Ramos (cell line): ENCODE results near the gene PRKCE.

ENCODE experiments used
- in situ Hi-C: fragments of 300-500 bp; cut with MboI; formaldehyde crosslinking; loops from one replicate; pipeline ENCODE4 v1.14.3; 2022; ENCODE audit warnings: low sequenced_read_pairs; ENCODE audit not compliant: unreplicated experiment

Gene PRKCE

DNA sequence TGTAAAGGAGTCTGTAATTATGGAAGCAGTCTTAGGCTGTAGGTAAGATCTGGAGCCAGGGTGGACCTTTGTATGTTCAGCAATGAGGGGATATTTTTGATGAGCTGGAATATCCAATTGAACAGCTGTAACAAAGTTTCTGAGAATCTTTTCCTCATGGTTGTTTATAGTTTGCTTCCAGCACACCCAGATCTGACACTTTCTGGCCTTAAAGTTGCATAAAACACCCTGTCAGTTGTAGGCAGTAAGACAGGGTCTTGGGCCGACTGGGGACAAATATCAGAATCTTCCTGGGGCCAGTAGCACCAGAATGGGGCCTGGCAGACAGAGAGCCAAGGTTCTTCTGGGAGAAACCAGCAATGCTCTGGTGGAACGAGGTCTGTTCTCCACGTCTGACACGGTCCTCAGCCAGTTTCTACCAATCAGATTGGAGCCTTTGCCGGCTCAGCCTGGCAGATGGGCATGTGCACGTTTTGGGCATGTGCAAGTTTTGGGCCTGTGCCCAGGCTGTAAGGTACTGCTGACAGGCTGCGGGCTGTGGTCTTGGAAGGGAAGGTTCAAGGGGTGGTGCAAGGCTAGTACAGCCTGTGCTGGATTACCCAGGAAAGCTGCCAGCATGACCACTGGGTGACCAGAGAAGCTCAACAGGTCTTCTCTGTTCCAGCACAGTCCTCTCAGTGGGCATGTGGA is 89.8 kb downstream of the PRKCE start:
- in situ Hi-C loops = loop anchor here (25.0 kb wide), 1 partner anchor 821 kb away; no protein-coding TSS in a partner anchor

GRCh38 chr2:45743531-45744396 is 92.3 kb downstream of the PRKCE start:
- in situ Hi-C loops = loop anchor here (25.0 kb wide), 1 partner anchor 819 kb away; no protein-coding TSS in a partner anchor

GRCh38 chr2:45745231-45745630 is 93.8 kb downstream of the PRKCE start:
- in situ Hi-C loops = loop anchor here (25.0 kb wide), 1 partner anchor 817 kb away; no protein-coding TSS in a partner anchor

DNA sequence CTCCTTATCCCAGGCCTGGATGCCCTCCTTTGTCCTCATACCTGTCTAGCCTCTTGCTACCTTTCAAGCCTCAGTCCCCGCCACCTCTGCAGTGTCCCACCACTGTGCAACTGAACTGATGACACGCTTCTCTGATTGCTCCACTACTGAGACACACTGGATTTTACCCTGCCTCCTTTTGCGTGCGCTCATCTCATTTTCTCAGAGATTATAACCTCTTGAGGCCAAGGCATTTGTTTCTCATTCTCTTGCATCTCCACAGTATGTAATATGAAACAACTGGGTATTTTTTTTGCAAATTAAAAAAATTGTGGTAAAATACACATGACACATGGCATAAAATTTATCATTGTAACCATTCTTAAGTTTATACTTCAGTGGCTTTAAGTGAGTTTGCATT is 95.4 kb downstream of the PRKCE start:
- in situ Hi-C loops = loop anchor here (25.0 kb wide), 1 partner anchor 815 kb away; no protein-coding TSS in a partner anchor

DNA sequence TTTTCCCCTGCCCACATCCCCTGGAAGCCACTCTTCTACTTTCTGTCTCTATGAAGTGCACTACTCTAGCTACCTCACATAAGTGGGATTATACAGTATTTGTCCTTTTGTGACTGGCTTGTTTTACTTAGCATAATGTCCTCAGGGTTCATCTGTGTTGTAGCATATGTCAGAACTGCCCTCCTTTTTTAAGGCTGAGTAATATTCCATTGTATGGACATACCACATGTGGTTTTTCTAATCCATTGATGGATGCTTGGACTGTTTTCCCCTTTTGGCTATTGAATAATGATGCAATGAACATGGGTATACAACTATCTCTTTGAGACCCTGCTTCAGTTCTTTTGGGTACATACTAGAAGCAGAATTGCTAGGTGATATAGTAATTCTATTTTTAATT is 95.9 kb downstream of the PRKCE start:
- in situ Hi-C loops = loop anchor here (25.0 kb wide), 1 partner anchor 815 kb away; no protein-coding TSS in a partner anchor

DNA sequence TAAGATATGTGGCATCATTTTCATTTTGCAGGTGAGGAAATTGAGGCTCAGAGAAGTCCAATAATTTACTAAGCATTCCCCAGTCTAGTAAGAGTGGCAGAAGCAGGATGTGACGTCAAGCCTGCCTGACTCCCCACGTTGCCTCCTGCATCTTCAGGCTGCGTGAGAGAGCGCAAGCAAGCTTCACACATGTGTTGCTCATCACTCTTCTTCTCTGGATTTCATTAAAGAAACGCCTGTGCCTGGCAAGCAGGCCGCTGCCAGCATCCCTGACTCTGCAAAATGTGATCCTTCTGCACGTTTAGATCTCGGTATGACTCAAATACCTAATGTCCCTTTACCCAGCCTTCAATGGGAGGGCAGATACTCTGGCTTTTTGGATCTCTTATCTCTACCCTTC is 96.8 kb downstream of the PRKCE start:
- in situ Hi-C loops = loop anchor here (25.0 kb wide), 1 partner anchor 814 kb away; no protein-coding TSS in a partner anchor

DNA sequence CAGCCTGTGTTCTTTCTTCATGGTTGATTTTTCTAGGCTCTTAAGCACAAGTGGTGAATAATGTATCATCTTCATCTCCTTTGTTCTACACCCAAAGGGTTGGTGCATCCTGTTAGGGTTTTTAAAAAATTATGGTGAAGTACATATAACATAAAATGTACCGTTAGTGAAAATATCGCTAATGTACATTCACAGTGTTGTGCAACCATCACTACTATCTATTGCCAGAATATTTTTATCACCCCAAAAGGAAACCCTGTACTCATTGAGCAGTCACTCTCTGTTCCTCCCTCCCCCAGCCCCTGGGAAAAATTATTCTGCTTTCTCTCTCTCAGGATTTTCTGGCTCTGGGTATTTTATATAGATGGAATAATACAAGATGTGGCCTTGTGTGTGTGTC is 98.5 kb downstream of the PRKCE start:
- in situ Hi-C loops = no loop called here

GRCh38 chr2:45750484-45750883 is 99.0 kb downstream of the PRKCE start:
- in situ Hi-C loops = no loop called here

DNA sequence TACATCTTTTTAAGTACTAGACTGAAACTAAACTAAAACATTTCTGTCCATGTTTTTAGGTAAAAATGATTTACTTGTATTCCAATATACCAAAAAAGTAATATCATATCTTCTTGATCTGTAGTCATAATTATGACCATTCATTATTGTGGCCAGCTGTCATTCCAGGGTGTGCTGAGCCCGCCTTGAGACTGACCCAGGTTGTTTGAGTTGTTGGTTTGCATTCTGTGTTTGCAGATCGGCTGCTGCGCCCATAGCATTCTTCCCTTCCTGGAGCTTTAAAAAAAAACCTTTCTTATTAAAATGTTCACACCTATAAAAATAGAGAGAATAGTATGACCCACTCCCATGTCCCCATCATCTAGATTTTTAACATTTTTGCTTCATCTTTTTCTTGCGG is 101.9 kb downstream of the PRKCE start:
- in situ Hi-C loops = no loop called here

- in situ Hi-C loops = no loop called here
Observed at GRCh38 chr2:45754131-45755010, 102.9 kb downstream of the PRKCE start.

DNA sequence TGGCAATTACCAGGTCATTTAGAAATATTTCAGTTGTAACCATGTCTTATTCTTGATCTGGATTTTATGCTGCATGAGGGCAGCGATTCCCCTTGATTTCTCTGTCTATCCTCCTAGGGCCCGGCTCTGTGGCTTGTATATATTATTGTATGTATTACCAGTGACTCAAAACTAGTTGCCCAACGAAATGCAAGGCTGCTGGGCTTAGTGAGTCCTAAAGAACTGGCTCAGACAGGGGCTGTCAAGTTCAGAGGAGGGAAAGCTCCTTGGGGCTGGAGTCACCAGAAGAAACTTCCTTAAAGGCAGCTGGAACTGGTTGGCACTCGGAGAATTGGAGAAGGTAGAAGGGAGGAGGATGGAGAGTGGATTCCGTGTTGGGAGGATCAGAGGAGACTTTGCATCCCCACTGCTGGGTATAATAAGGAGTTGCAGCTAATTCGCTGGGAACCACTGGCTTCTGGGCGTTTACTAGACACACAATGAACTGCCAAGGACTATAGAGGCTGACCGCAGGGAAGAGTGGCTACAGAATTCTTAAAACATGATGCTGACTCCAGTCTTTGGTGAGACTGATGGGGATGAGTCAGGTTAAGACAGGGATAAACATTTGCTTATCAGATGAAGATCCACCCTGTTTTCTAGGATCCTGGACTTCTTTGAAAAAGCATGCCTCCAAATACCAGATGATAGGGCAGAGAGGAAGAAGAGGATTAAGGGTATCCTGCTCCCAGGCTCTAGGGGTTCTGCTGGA is 104.3 kb downstream of the PRKCE start:
- in situ Hi-C loops = no loop called here

GRCh38 chr2:45758018-45758417 is 106.5 kb downstream of the PRKCE start:
- in situ Hi-C loops = no loop called here

- in situ Hi-C loops = no loop called here
Observed at GRCh38 chr2:45759310-45759851, 107.9 kb downstream of the PRKCE start.

DNA sequence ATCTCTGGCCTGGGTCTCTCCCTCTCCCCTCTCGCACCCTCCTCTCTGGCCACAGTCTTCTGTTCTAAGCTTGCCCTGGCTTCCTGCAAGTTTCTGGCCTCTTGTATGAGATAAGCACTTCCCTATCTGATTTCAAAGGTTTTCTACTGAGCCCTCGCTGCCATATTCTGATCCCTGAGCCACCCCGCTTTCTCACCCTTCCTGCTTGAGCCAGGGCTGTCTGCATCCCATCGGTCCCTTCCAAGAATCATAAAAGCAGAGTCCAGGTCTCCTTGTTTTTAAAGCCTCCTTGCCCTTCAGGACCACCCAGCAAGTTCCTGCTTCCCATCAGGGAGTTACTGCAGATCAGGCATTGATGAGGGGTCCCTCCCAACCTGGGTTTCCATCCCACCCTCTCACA is 110.2 kb downstream of the PRKCE start:
- in situ Hi-C loops = no loop called here

- in situ Hi-C loops = no loop called here
Observed at GRCh38 chr2:45763255-45763654, 111.8 kb downstream of the PRKCE start.

- in situ Hi-C loops = no loop called here
Observed at GRCh38 chr2:45763797-45764196, 112.3 kb downstream of the PRKCE start.

DNA sequence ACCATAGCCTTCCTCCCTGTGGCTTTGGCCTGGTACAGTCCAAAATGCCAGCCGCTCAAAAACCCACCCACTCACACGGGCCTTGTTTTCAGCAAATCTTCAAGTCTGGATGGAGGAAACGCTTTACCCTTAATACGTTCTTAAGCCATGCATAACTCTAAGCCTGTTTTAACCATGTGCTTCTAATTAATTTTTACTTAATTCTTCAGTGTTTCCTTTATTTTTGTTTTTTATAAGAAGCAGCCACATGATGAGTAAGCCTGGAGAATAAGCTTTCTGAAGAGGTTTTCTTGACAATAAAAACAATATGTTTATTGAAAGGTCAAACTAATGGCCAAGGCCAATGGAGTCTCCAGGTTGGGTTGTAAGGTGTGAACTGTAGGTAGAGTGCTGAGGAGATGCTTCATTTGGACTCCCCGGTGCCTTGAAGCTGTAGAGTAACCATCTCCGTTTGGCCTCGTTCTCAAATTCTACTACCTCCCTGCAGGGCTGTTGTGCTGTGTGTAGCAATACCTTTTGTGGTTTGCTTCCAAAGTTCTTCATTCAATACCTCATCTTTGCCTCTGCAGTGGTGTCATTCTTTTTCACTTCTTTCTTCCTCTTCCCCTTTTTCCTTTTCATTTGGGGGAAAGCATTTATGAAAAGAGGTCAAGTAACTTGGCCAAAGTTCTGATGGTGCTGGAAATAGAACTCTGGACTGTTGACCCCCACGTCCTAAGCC is 113.7 kb downstream of the PRKCE start:
- in situ Hi-C loops = no loop called here

- in situ Hi-C loops = no loop called here
Observed at GRCh38 chr2:45765728-45766254, 114.3 kb downstream of the PRKCE start.
